CD4-positive, CD25-positive, alpha-beta regulatory T cell (primary cell): Measurements from ENCODE around the gene HDLBP. TPM values are rescaled to one million over a fixed set of nuclear protein-coding genes. Genes with fewer than 3 reads are reported as not detected.

Source experiments
- ATAC-seq, 2 donors: fragments of 150-1000 bp; cut with Tn5 transposase; one replicate each; pipeline ENCODE4 v1.10.0; 2021; ENCODE audit warnings: low read depth in 2 of 2, moderate number of reproducible peaks in 2 of 2, moderate library complexity in 1 of 2
- DNase-seq, 3 donors: peaks; one replicate each; pipeline versions ENCODE4 v3.0.0 to v3.0.0-alpha.2; 2012 to 2022; ENCODE audit warnings: mixed read lengths in 1 of 3
- H3K27ac ChIP-seq: one replicate; pipeline ENCODE4 v1.7.0; 2013; ENCODE audit warnings: mild to moderate bottlenecking, low read length; ENCODE audit not compliant: insufficient read depth, poor library complexity, severe bottlenecking
- H3K27me3 ChIP-seq: one replicate; pipeline ENCODE4 v1.7.0; 2013; ENCODE audit warnings: low read length; ENCODE audit not compliant: control insufficient read depth, insufficient read depth
- H3K36me3 ChIP-seq: one replicate; pipeline ENCODE4 v1.7.0; 2013; ENCODE audit warnings: mild to moderate bottlenecking, low read length, moderate library complexity; ENCODE audit not compliant: control insufficient read depth, insufficient read depth
- H3K4me1 ChIP-seq: 2 replicates; pipeline ENCODE4 v1.7.0; 2013; ENCODE audit warnings: mild to moderate bottlenecking, low read length; ENCODE audit not compliant: insufficient read depth, control insufficient read depth, poor library complexity, severe bottlenecking
- H3K4me3 ChIP-seq: one replicate; pipeline ENCODE4 v1.7.0; 2013; ENCODE audit warnings: low read depth, mild to moderate bottlenecking, low read length, moderate library complexity
- H3K9me3 ChIP-seq, 2 experiments: 1 replicate in 1 of 2; 2 replicates in 1 of 2; pipeline ENCODE4 v1.7.0; 2013; ENCODE audit warnings: low read length in 2 of 2, mild to moderate bottlenecking in 1 of 2, moderate library complexity in 1 of 2; ENCODE audit not compliant: control insufficient read depth in 2 of 2
- H3K27ac Mint-ChIP-seq, 3 donors: one replicate each; pipeline ENCODE4 v1.8.0; 2020 to 2022; ENCODE audit warnings: mild to moderate bottlenecking in 3 of 3, mixed read lengths in 3 of 3, moderate library complexity in 2 of 3
- H3K27me3 Mint-ChIP-seq: one replicate; pipeline ENCODE4 v1.8.0; 2022; ENCODE audit warnings: mild to moderate bottlenecking, mixed read lengths
- H3K36me3 Mint-ChIP-seq: one replicate; pipeline ENCODE4 v1.8.0; 2020; ENCODE audit warnings: mixed read lengths
- H3K4me1 Mint-ChIP-seq, 4 donors: one replicate each; pipeline ENCODE4 v1.8.0; 2020 to 2022; ENCODE audit warnings: mixed read lengths in 4 of 4, mild to moderate bottlenecking in 1 of 4
- H3K4me3 Mint-ChIP-seq, 4 donors: one replicate each; pipeline ENCODE4 v1.8.0; 2020 to 2022; ENCODE audit warnings: mild to moderate bottlenecking in 4 of 4, mixed read lengths in 4 of 4, moderate library complexity in 3 of 4
- H3K9me3 Mint-ChIP-seq, 7 donors: one replicate each; pipeline ENCODE4 v1.8.0; 2020 to 2022; ENCODE audit warnings: mixed read lengths in 7 of 7, mild to moderate bottlenecking in 3 of 7, moderate library complexity in 2 of 7
- polyA plus RNA-seq, 4 donors: library from polyadenylated mRNA; unstranded; fragments of 300-500 nt; fragmentation: Illumina TruSeq; gene quantifications; one replicate each; pipeline ENCODE4 v1.2.3, GENCODE V29; 2021
- total RNA-seq: library from RNA; stranded (reverse); gene quantifications from one replicate; pipeline ENCODE4 v1.2.3, GENCODE V29; 2022

HDLBP gene
- total and polyA plus RNA-seq, 5 donors from 2014 or later, result 33.6 to 121 (median 41.7) TPM

GRCh38 chr2:241344925-241345651, 29.6 kb upstream of the HDLBP start:
- H3K4me1 ChIP-seq, result peaks cover 5% of the 10 kb centered on the region
- Mint-ChIP-seq H3K36me3 (peaks cover 52% of the 10 kb centered on the region), H3K9me3 (no peaks in the 10 kb centered on the region), H3K27ac (peak overlapping the region in 1 of 3 donors; percentile 32), H3K4me3 (no peak overlapping the region), H3K4me1 (peaks cover 11 to 14% (median 14%) of the 10 kb centered on the region in 4 donors), H3K27me3 (no peaks in the 10 kb centered on the region)
- no peak overlapping the region for H3K4me3 ChIP-seq
- H3K27me3 ChIP-seq, result no peaks in the 10 kb centered on the region
- ATAC-seq, result no peak
- H3K36me3 ChIP-seq, result peaks cover 91% of the 10 kb centered on the region
- H3K27ac ChIP-seq, result no peak overlapping the region
- no peaks in the 10 kb centered on the region for H3K9me3 ChIP-seq
- DNase-seq, result no peak

- ATAC-seq (peak in 1 of 2 donors; percentile 40), DNase-seq (peak in 1 of 3 donors; percentile 75)
- Mint-ChIP-seq H3K4me1 (peaks cover 26 to 34% (median 27%) of the 10 kb centered on the region in 4 donors), H3K36me3 (peaks cover 58% of the 10 kb centered on the region), H3K27me3 (no peaks in the 10 kb centered on the region), H3K27ac (peak overlapping the region in 2 of 3 donors; percentile 31 to 81), H3K4me3 (peak overlapping the region in 1 of 4 donors; percentile 15), H3K9me3 (no peaks in the 10 kb centered on the region)
- Histone ChIP-seq H3K9me3 (no peaks in the 10 kb centered on the region), H3K4me1 (peaks cover 5% of the 10 kb centered on the region), H3K36me3 (peaks cover 80% of the 10 kb centered on the region), H3K4me3 (no peak overlapping the region), H3K27me3 (no peaks in the 10 kb centered on the region), H3K27ac (no peak overlapping the region)
These were observed 25.2 kb upstream of the HDLBP start for GRCh38 chr2:241340631-241341163.

- no peak for ATAC-seq
These were observed 24.6 kb upstream of the HDLBP start for GRCh38 chr2:241339839-241340630.

GRCh38 chr2:241334813-241335212, 19.3 kb upstream of the HDLBP start:
- Histone ChIP-seq H3K36me3 (peaks cover 44% of the 10 kb centered on the region), H3K27me3 (no peaks in the 10 kb centered on the region), H3K4me1 (no peaks in the 10 kb centered on the region), H3K27ac (no peak overlapping the region), H3K9me3 (no peaks in the 10 kb centered on the region), H3K4me3 (no peak overlapping the region)
- Mint-ChIP-seq H3K27ac (peak overlapping the region in 2 of 3 donors; percentile 36 to 85), H3K27me3 (no peaks in the 10 kb centered on the region), H3K36me3 (peaks cover 32% of the 10 kb centered on the region), H3K4me1 (peaks cover 17 to 40% (median 21%) of the 10 kb centered on the region in 4 donors), H3K9me3 (no peaks in the 10 kb centered on the region), H3K4me3 (no peak overlapping the region)
- no peak for ATAC-seq
- no peak for DNase-seq

More at GRCh38 chr2:241339839-241340630, 24.6 kb upstream of the HDLBP start:
- H3K4me1 ChIP-seq, result peaks cover 5% of the 10 kb centered on the region
- peaks cover 27 to 41% (median 28%) of the 10 kb centered on the region in 4 donors for H3K4me1 Mint-ChIP-seq
- no peak overlapping the region for H3K27ac ChIP-seq
- H3K9me3 Mint-ChIP-seq, result no peaks in the 10 kb centered on the region
- H3K4me3 Mint-ChIP-seq, result no peak overlapping the region
- H3K27me3 Mint-ChIP-seq, result no peaks in the 10 kb centered on the region
- peaks cover 58% of the 10 kb centered on the region for H3K36me3 Mint-ChIP-seq
- no peak overlapping the region for H3K4me3 ChIP-seq
- H3K36me3 ChIP-seq, result peaks cover 79% of the 10 kb centered on the region
- no peaks in the 10 kb centered on the region for H3K27me3 ChIP-seq
- H3K9me3 ChIP-seq, result no peaks in the 10 kb centered on the region
- peak overlapping the region in 1 of 3 donors; percentile 81 for H3K27ac Mint-ChIP-seq
- DNase-seq, result no peak

- ATAC-seq (no peak), DNase-seq (no peak)
- no peaks in the 10 kb centered on the region for H3K4me1 ChIP-seq
- H3K4me1 Mint-ChIP-seq, result peaks cover 6 to 22% (median 14%) of the 10 kb centered on the region in 4 donors
- H3K27me3 Mint-ChIP-seq, result no peaks in the 10 kb centered on the region
- H3K4me3 Mint-ChIP-seq, result no peak overlapping the region
- no peak overlapping the region for H3K4me3 ChIP-seq
- peaks cover 44% of the 10 kb centered on the region for H3K36me3 ChIP-seq
- H3K9me3 Mint-ChIP-seq, result peaks cover 0 to 2% (median 0%) of the 10 kb centered on the region in 7 donors
- H3K9me3 ChIP-seq, result no peaks in the 10 kb centered on the region
- H3K27me3 ChIP-seq, result no peaks in the 10 kb centered on the region
- no peak overlapping the region for H3K27ac ChIP-seq
- peaks cover 29% of the 10 kb centered on the region for H3K36me3 Mint-ChIP-seq
- H3K27ac Mint-ChIP-seq, result peak overlapping the region in 1 of 3 donors; percentile 48
These were observed 15.1 kb upstream of the HDLBP start for GRCh38 chr2:241330616-241330981.

- Histone ChIP-seq H3K4me3 (no peak overlapping the region), H3K9me3 (no peaks in the 10 kb centered on the region), H3K27ac (no peak overlapping the region), H3K36me3 (peaks cover 43% of the 10 kb centered on the region), H3K27me3 (no peaks in the 10 kb centered on the region), H3K4me1 (no peaks in the 10 kb centered on the region)
- H3K4me1 Mint-ChIP-seq, result peaks cover 9 to 21% (median 17%) of the 10 kb centered on the region in 4 donors
- peaks cover 31% of the 10 kb centered on the region for H3K36me3 Mint-ChIP-seq
- H3K27ac Mint-ChIP-seq, result peak overlapping the region in 2 of 3 donors; percentile 16 to 65
- H3K4me3 Mint-ChIP-seq, result no peak overlapping the region
- no peaks in the 10 kb centered on the region for H3K27me3 Mint-ChIP-seq
- ATAC-seq, result no peak
- peaks cover 0 to 2% (median 0%) of the 10 kb centered on the region in 7 donors for H3K9me3 Mint-ChIP-seq
- no peak for DNase-seq
These were observed 14.5 kb upstream of the HDLBP start for GRCh38 chr2:241329669-241330615.

GRCh38 chr2:241325257-241325656, 9.8 kb upstream of the HDLBP start:
- Mint-ChIP-seq H3K36me3 (peaks cover 33% of the 10 kb centered on the region), H3K27ac (peak overlapping the region in 1 of 3 donors; percentile 17), H3K27me3 (no peaks in the 10 kb centered on the region), H3K4me3 (no peak overlapping the region), H3K9me3 (peaks cover 0 to 2% (median 0%) of the 10 kb centered on the region in 7 donors), H3K4me1 (peaks cover 32 to 47% (median 42%) of the 10 kb centered on the region in 4 donors)
- Histone ChIP-seq H3K9me3 (no peaks in the 10 kb centered on the region), H3K27ac (no peak overlapping the region), H3K27me3 (no peaks in the 10 kb centered on the region), H3K4me3 (no peak overlapping the region), H3K36me3 (peaks cover 45% of the 10 kb centered on the region), H3K4me1 (peaks cover 17% of the 10 kb centered on the region)
- ATAC-seq (no peak), DNase-seq (no peak)
